MCF 10A (cell line): Measurements from ENCODE around the gene CCDC13. TPM values are rescaled to one million over a fixed set of nuclear protein-coding genes. Genes with fewer than 3 reads are reported as not detected.

ENCODE experiments used
- BruUV-seq: library from RNA; stranded (reverse); fragments of 400-500 nt; replicated peaks from 2 replicates; lab custom pipeline; 2021; lab: Mats Ljungman, UMichigan
- CTCF ChIA-PET: fragments of 300-600 bp; sonication (Branson Sonifier 250); formaldehyde crosslinking; extraction: SDS; loops from one replicate; lab custom pipeline; 2021; ENCODE audit warnings: antibody characterized with exemption, inconsistent platforms; lab: Yijun Ruan, JAX
- POLR2A ChIA-PET: fragments of 300-600, 350-650 bp; sonication (Branson Sonifier 250); formaldehyde crosslinking; extraction: SDS; loops from one replicate; lab custom pipeline; 2020; ENCODE audit warnings: antibody characterized with exemption, inconsistent platforms; lab: Yijun Ruan, JAX
- DNase-seq: peaks from one replicate; pipeline ENCODE4 v3.0.0-alpha.2; 2018; ENCODE audit not compliant: unreplicated experiment
- H3K27ac Mint-ChIP-seq: one replicate; pipeline ENCODE4 v1.8.0; 2022; ENCODE audit warnings: mild to moderate bottlenecking, low read depth, mixed read lengths; ENCODE audit not compliant: unreplicated experiment
- H3K27me3 Mint-ChIP-seq: one replicate; pipeline ENCODE4 v1.8.0; 2022; ENCODE audit warnings: mixed read lengths; ENCODE audit not compliant: insufficient read depth, unreplicated experiment
- H3K36me3 Mint-ChIP-seq: one replicate; pipeline ENCODE4 v1.8.0; 2022; ENCODE audit warnings: mild to moderate bottlenecking, moderate library complexity, mixed read lengths; ENCODE audit not compliant: insufficient read depth, unreplicated experiment
- H3K4me1 Mint-ChIP-seq: one replicate; pipeline ENCODE4 v1.8.0; 2022; ENCODE audit warnings: mixed read lengths; ENCODE audit not compliant: insufficient read depth, unreplicated experiment
- H3K4me3 Mint-ChIP-seq: one replicate; pipeline ENCODE4 v1.8.0; 2022; ENCODE audit warnings: mild to moderate bottlenecking, moderate library complexity, mixed read lengths; ENCODE audit not compliant: unreplicated experiment
- H3K9me3 Mint-ChIP-seq: one replicate; pipeline ENCODE4 v1.8.0; 2022; ENCODE audit warnings: mixed read lengths; ENCODE audit not compliant: unreplicated experiment
- intact Hi-C: fragments of 100-400 bp; cut with micrococcal nuclease; formaldehyde crosslinking; loops from 2 replicates; pipeline ENCODE4 v1.14.1; 2022
- total RNA-seq: library from RNA; stranded (reverse); gene quantifications from 2 replicates; pipeline ENCODE4 v1.2.3, GENCODE V29; 2022
- TF ChIP-seq, protein P1 (sequence below): fragments of 200-600 bp; IDR thresholded peaks from one replicate; pipeline ENCODE4 v1.8.0; 2022; ENCODE audit warnings: antibody characterized with exemption, mild to moderate bottlenecking; ENCODE audit not compliant: unreplicated experiment

The CCDC13 gene
- total RNA-seq, 1 experiment from 2014 or later: 1.1 TPM

DNA sequence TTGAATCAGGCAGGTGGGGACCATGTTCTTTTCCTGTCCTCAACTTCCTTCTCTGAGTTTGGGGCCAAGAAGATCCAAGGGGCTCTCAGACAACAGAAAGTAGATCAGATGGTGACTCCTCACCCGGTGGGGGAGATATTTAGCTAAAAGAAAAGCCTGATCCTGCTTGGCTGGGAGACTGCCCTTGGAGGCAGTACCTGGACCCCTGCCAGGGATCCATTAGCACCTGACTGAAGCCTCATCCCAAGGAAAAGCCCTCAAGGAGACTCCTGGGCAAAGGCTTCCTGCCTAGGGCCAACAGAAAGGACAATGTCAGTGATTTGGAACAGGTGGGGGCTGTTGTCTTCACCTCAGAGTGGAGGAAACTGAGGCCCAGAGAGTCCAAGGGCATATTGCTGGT lies 37.0 kb downstream of the CCDC13 start:
- BruUV-seq: no TSS peak
- DNase-seq: no peak
- Mint-ChIP-seq H3K4me1 (no peaks in the 10 kb centered on the region), H3K27me3 (no peaks in the 10 kb centered on the region), H3K27ac (no peak overlapping the region), H3K36me3 (no peaks in the 10 kb centered on the region), H3K4me3 (no peak overlapping the region), H3K9me3 (no peaks in the 10 kb centered on the region)
- ChIA-PET CTCF (interaction anchor here (0.9 to 2.0 kb wide), 3 partner anchors 9 to 15 kb away, joined by 3 to 8 read pairs (median 4); no protein-coding TSS in a partner anchor), POLR2A (no interaction called here)
- intact Hi-C loops: no loop called here
- TF ChIP-seq, protein P1, sequence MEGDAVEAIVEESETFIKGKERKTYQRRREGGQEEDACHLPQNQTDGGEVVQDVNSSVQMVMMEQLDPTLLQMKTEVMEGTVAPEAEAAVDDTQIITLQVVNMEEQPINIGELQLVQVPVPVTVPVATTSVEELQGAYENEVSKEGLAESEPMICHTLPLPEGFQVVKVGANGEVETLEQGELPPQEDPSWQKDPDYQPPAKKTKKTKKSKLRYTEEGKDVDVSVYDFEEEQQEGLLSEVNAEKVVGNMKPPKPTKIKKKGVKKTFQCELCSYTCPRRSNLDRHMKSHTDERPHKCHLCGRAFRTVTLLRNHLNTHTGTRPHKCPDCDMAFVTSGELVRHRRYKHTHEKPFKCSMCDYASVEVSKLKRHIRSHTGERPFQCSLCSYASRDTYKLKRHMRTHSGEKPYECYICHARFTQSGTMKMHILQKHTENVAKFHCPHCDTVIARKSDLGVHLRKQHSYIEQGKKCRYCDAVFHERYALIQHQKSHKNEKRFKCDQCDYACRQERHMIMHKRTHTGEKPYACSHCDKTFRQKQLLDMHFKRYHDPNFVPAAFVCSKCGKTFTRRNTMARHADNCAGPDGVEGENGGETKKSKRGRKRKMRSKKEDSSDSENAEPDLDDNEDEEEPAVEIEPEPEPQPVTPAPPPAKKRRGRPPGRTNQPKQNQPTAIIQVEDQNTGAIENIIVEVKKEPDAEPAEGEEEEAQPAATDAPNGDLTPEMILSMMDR: no peak

GRCh38 chr3:42735615-42736014 lies 37.4 kb downstream of the CCDC13 start:
- ChIA-PET POLR2A (no interaction called here), CTCF (interaction anchor here (0.7 to 2.0 kb wide), 4 partner anchors 9 to 84 kb away, joined by 3 to 8 read pairs (median 4); no protein-coding TSS in a partner anchor)
- H3K27me3 Mint-ChIP-seq: no peaks in the 10 kb centered on the region
- DNase-seq: no peak
- H3K4me3 Mint-ChIP-seq: no peak overlapping the region
- H3K4me1 Mint-ChIP-seq: no peaks in the 10 kb centered on the region
- no peaks in the 10 kb centered on the region for H3K9me3 Mint-ChIP-seq
- intact Hi-C loops: no loop called here
- peak overlapping the region; percentile 18 for H3K27ac Mint-ChIP-seq
- no TSS peak for BruUV-seq
- H3K36me3 Mint-ChIP-seq: no peaks in the 10 kb centered on the region
- TF ChIP-seq, protein P1: no peak

- ChIA-PET CTCF (interaction anchor here (0.7 to 2.0 kb wide), 3 partner anchors 10 to 84 kb away, joined by 3 to 8 read pairs (median 4); no protein-coding TSS in a partner anchor), POLR2A (no interaction called here)
- Mint-ChIP-seq H3K4me1 (no peaks in the 10 kb centered on the region), H3K27me3 (no peaks in the 10 kb centered on the region), H3K4me3 (no peak overlapping the region), H3K36me3 (no peaks in the 10 kb centered on the region), H3K27ac (peak overlapping the region; percentile 18), H3K9me3 (no peaks in the 10 kb centered on the region)
- no TSS peak for BruUV-seq
- intact Hi-C loops: no loop called here
- TF ChIP-seq, protein P1: no peak
- no peak for DNase-seq
These were observed 38.0 kb downstream of the CCDC13 start for GRCh38 chr3:42735019-42735418.

DNA sequence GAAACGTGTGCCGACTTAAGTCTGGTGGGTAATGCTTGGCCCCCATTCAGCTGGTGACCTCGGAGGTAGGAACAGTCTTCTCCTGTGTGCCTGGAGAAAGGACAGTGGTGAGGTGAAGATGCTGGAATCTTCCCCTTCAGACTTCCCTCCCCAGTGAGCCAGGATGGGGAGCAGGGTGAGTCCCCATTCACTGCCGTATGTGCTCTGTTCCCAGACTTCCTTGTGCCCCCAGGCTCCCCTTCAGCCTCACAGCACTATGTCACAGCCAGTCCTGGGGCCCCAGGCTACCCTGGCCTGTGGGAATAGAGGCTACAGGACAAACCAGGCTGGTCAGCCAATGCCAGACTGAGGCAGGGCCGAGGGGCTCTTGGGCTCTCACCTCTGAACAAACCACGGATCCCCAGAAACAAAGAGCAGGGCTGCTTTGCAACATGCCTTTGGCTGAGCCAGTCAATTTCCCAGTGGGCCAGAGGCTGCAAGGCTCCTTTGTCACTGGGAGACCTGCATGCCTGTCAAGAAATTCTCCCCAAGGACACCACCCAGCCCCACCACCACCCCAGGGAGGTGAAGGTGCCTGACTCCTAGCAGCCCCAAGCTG lies 38.7 kb downstream of the CCDC13 start:
- CTCF ChIA-PET: interaction anchor here (1.0 to 2.0 kb wide), 2 partner anchors 10 to 14 kb away, joined by 4 to 8 read pairs; no protein-coding TSS in a partner anchor
- no TSS peak for BruUV-seq
- no peaks in the 10 kb centered on the region for H3K27me3 Mint-ChIP-seq
- no peak overlapping the region for H3K27ac Mint-ChIP-seq
- no peaks in the 10 kb centered on the region for H3K9me3 Mint-ChIP-seq
- H3K4me3 Mint-ChIP-seq: no peak overlapping the region
- TF ChIP-seq, protein P1: no peak
- DNase-seq: no peak
- intact Hi-C loops: no loop called here
- H3K36me3 Mint-ChIP-seq: no peaks in the 10 kb centered on the region
- H3K4me1 Mint-ChIP-seq: no peaks in the 10 kb centered on the region
- POLR2A ChIA-PET: no interaction called here
